A673 (cell line): Measurements from ENCODE around the gene CACNA1G. TPM values are rescaled to one million over a fixed set of nuclear protein-coding genes. Genes with fewer than 3 reads are reported as not detected.
A peak's percentile ranks its signal among the peaks of the same experiment; 100 is the strongest.

Experiments
- BruUV-seq: library from RNA; stranded (reverse); fragments of 400-500 nt; replicated peaks from 2 replicates; lab custom pipeline; 2021; lab: Mats Ljungman, UMichigan
- CTCF ChIA-PET: fragments of 300-600 bp; sonication (Branson Sonifier 250); formaldehyde crosslinking; loops from one replicate; lab custom pipeline; 2022; ENCODE audit warnings: antibody characterized with exemption; lab: Charles Lee
- POLR2A ChIA-PET: fragments of 300-600 bp; sonication (Branson Sonifier 250); formaldehyde crosslinking; loops from one replicate; lab custom pipeline; 2022; ENCODE audit warnings: antibody characterized with exemption; ENCODE audit not compliant: low non-redundant PET; lab: Charles Lee
- DNase-seq: peaks from one replicate; pipeline ENCODE4 v3.0.0-alpha.2; 2015; ENCODE audit warnings: low spot score
- H3K27ac ChIP-seq: fragments of 200-600 bp; sonication (generic); 2 replicates; pipeline ENCODE4 v1.5.1; 2016; ENCODE audit warnings: mixed run types, low read depth, mild to moderate bottlenecking, mixed read lengths, antibody characterized with exemption, low read length; ENCODE audit not compliant: poor library complexity, severe bottlenecking
- H3K27me3 ChIP-seq: fragments of 200-600 bp; sonication (generic); replicated peaks from 2 replicates; pipeline ENCODE4 v1.6.1; 2017; ENCODE audit warnings: mixed run types, low read depth, mild to moderate bottlenecking, mixed read lengths, antibody characterized with exemption, low read length; ENCODE audit not compliant: insufficient read depth, poor library complexity
- H3K36me3 ChIP-seq: fragments of 200-600 bp; sonication (generic); 2 replicates; pipeline ENCODE4 v1.6.1; 2016; ENCODE audit warnings: mixed run types, mild to moderate bottlenecking, mixed read lengths, antibody characterized with exemption, low read length; ENCODE audit not compliant: insufficient read depth, poor library complexity, severe bottlenecking
- H3K4me1 ChIP-seq: fragments of 200-600 bp; sonication (generic); 2 replicates; pipeline ENCODE4 v1.6.1; 2017; ENCODE audit warnings: mixed run types, mild to moderate bottlenecking, mixed read lengths, antibody characterized with exemption, low read length; ENCODE audit not compliant: insufficient read depth, poor library complexity, severe bottlenecking
- H3K4me3 ChIP-seq: fragments of 200-600 bp; sonication (generic); 2 replicates; pipeline ENCODE4 v1.5.1; 2016; ENCODE audit warnings: low read depth, mixed run types, mild to moderate bottlenecking, mixed read lengths, low read length; ENCODE audit not compliant: poor library complexity, severe bottlenecking
- H3K9me3 ChIP-seq: fragments of 200-600 bp; sonication (generic); 2 replicates; pipeline ENCODE4 v1.6.1; 2016; ENCODE audit warnings: mixed run types, low read depth, mild to moderate bottlenecking, mixed read lengths, antibody characterized with exemption, low read length; ENCODE audit not compliant: poor library complexity, severe bottlenecking
- EZH2 ChIP-seq: fragments of 200-600 bp; sonication (generic); IDR thresholded peaks from 2 replicates; pipeline ENCODE4 v1.6.1; 2017; ENCODE audit warnings: borderline replicate concordance, low read depth, mild to moderate bottlenecking, mixed read lengths, antibody characterized with exemption, low read length; ENCODE audit not compliant: poor library complexity, severe bottlenecking
- intact Hi-C: fragments of 100-400 bp; cut with micrococcal nuclease; formaldehyde crosslinking; loops from one replicate; pipeline ENCODE4 v1.10.0; 2022; ENCODE audit not compliant: unreplicated experiment
- total RNA-seq: library from RNA; stranded (reverse); gene quantifications from 2 replicates; pipeline ENCODE4 v1.2.3, GENCODE V29; 2021
- TF ChIP-seq, protein P1 (sequence below): fragments of 300-800, 200-600 bp; sonication (generic); conservative IDR thresholded peaks from 2 replicates; pipeline ENCODE4 v1.5.1; 2017; ENCODE audit warnings: low read depth, mild to moderate bottlenecking, antibody characterized with exemption, low read length, moderate library complexity, mixed read lengths

Gene CACNA1G
- total RNA-seq, 1 experiment from 2014 or later: 7.1 TPM

DNA sequence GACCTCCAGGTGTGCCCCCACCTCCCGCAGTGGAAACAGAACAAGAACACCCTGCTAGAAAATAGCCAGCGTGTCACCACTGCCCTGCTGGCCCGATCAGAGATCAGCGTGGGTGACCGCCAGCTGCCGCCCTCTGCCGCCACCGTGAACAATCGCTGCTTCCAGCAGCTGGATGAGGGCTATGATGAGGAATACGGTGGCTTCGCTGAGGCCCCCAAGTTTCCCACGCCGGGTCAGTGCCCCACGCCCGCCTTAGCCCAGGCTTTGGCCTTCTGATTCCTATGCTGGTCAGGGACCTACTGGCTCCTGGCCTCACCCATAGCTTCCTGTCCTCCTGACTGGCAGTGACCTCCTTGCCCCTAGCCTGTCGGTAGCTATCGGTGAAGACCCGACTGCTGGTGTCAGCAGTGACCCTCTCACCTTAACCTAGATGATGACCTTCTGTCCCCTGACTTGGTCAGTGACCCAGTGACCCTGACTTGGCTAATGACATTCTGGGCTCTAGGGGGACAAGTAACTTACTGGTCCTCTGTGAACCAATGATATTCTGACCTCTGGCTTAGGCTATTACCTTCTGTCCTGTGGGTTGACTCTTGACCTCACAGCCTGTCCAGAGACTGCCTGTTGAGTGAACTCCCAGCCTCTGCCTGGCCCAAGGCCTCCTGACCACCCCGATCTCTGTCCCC, 11.1 kb upstream of the CACNA1G start:
- Histone ChIP-seq H3K27ac (no peak overlapping the region), H3K27me3 (no peaks in the 10 kb centered on the region), H3K4me1 (peaks cover 5% of the 10 kb centered on the region), H3K9me3 (no peaks in the 10 kb centered on the region), H3K36me3 (no peaks in the 10 kb centered on the region), H3K4me3 (no peak overlapping the region)
- ChIA-PET POLR2A (no interaction called here), CTCF (interaction anchor here (1.2 kb wide), 1 partner anchor 156 kb away, joined by 4 read pairs; no protein-coding TSS in a partner anchor)
- no peak for DNase-seq
- intact Hi-C loops: loop anchor here (5.0 to 10.0 kb wide), 2 partner anchors 235 to 408 kb away; no protein-coding TSS in a partner anchor
- TF ChIP-seq, protein P1, sequence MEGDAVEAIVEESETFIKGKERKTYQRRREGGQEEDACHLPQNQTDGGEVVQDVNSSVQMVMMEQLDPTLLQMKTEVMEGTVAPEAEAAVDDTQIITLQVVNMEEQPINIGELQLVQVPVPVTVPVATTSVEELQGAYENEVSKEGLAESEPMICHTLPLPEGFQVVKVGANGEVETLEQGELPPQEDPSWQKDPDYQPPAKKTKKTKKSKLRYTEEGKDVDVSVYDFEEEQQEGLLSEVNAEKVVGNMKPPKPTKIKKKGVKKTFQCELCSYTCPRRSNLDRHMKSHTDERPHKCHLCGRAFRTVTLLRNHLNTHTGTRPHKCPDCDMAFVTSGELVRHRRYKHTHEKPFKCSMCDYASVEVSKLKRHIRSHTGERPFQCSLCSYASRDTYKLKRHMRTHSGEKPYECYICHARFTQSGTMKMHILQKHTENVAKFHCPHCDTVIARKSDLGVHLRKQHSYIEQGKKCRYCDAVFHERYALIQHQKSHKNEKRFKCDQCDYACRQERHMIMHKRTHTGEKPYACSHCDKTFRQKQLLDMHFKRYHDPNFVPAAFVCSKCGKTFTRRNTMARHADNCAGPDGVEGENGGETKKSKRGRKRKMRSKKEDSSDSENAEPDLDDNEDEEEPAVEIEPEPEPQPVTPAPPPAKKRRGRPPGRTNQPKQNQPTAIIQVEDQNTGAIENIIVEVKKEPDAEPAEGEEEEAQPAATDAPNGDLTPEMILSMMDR: no peak
- TF ChIP-seq EZH2: no peak
- BruUV-seq: no TSS peak

DNA sequence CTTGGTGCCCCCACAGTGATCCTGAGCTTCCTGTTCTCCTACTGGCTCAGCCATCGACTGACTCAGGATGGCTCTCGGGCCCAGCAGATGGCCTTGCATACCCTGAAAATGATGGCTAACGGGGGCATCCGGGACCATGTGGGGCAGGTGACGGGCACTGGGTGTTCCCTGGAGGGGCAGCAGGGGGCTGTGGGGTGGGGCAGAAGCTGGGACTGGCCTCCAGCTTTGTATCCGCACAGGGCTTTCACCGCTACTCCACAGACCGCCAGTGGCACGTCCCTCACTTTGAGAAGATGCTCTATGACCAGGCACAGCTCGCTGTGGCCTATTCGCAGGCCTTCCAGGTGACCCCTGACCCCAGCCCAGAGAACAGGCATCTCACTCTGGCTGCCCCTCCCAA, 10.5 kb upstream of the CACNA1G start:
- Histone ChIP-seq H3K4me3 (no peak overlapping the region), H3K9me3 (no peaks in the 10 kb centered on the region), H3K27me3 (no peaks in the 10 kb centered on the region), H3K36me3 (no peaks in the 10 kb centered on the region), H3K4me1 (peaks cover 5% of the 10 kb centered on the region), H3K27ac (no peak overlapping the region)
- intact Hi-C loops: loop anchor here (2.0 to 10.0 kb wide), 3 partner anchors 145 to 407 kb away; no protein-coding TSS in a partner anchor
- CTCF ChIA-PET: interaction anchor here (1.1 to 1.2 kb wide), 2 partner anchors 10 to 155 kb away, joined by 4 read pairs; partner anchors contain the start of gene CACNA1G
- TF ChIP-seq, protein P1: no peak
- no peak for TF ChIP-seq EZH2
- no peak for DNase-seq
- BruUV-seq: no TSS peak
- POLR2A ChIA-PET: no interaction called here

DNA sequence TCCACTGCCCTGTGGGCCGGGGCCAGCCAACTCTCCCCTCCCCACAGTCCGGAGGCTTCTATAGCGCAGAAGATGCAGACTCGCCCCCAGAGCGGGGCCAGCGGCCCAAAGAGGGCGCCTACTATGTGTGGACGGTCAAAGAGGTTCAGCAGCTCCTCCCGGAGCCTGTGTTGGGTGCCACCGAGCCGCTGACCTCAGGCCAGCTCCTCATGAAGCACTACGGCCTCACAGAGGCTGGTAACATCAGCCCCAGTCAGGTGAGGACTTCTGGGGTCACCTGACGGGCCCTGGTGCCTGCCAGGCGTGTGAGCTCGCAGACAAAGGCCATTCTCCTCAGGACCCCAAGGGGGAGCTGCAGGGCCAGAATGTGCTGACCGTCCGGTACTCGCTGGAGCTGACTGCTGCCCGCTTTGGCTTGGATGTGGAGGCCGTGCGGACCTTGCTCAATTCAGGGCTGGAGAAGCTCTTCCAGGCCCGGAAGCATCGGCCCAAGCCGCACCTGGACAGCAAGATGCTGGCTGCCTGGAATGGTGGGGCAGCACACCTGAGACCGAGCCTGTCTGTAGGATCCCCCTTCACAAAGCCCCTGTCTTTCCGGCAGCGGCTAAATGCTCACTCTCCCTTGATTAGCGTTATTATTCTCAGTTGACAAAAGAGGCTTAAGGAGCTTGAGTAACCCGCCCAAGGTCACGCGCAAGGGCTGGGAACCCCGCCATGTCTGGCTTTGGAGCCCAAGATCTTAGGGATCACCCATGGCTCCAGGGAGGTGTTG, 9.7 kb upstream of the CACNA1G start:
- Histone ChIP-seq H3K4me3 (no peak overlapping the region), H3K27me3 (no peaks in the 10 kb centered on the region), H3K4me1 (peaks cover 5% of the 10 kb centered on the region), H3K27ac (no peak overlapping the region), H3K36me3 (no peaks in the 10 kb centered on the region), H3K9me3 (no peaks in the 10 kb centered on the region)
- intact Hi-C loops: loop anchor here (1.0 to 2.0 kb wide), 2 partner anchors 75 to 144 kb away; no protein-coding TSS in a partner anchor
- POLR2A ChIA-PET: interaction anchor here (0.6 kb wide), 1 partner anchor 14 kb away, joined by 3 read pairs; no protein-coding TSS in a partner anchor
- DNase-seq: peak; percentile 67
- CTCF ChIA-PET: interaction anchor here (0.5 to 1.4 kb wide), 8 partner anchors 9 to 154 kb away, joined by 3 to 20 read pairs (median 4); partner anchors contain the start of gene CACNA1G
- TF ChIP-seq EZH2: no peak
- TF ChIP-seq, protein P1: peak; percentile 75
- no TSS peak for BruUV-seq
